Ammon's horn (tissue), 1 donor: ENCODE data around the gene SCMH1.
"Not testable (repeated sequence)": the region's sequence is repeated elsewhere in the genome, so short reads cannot be mapped to it uniquely, and the experiment has no call there.

ENCODE experiments used
- DNase-seq: peaks from one replicate; pipeline ENCODE4 v3.0.0-alpha.2; 2016; ENCODE audit warnings: low spot score

SCMH1 gene

DNA sequence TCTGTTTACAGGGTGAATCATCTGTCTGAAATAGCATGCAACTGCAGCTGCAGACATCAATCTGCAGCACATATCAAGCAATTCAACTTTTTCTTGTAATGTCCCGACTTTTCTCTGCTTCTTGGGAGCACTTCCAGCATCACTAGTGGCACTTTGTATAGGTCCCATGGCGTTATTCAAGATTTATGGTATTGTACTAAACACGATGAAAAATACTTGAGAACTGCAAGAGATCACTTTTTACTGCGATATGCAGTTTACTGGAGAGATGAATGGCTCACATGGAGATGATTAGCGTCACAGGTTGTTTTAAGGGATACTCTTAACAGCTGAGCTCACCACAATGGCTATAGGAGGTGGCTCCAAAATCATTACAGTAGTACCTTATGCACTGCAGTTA, 7.2 kb upstream of the SCMH1 start:
- no peak for DNase-seq

- no peak for DNase-seq
Measured at GRCh38 chr1:41246568-41246967, 4.5 kb upstream of the SCMH1 start.

- no peak for DNase-seq
Measured at GRCh38 chr1:41245659-41246058, 3.6 kb upstream of the SCMH1 start.

DNA sequence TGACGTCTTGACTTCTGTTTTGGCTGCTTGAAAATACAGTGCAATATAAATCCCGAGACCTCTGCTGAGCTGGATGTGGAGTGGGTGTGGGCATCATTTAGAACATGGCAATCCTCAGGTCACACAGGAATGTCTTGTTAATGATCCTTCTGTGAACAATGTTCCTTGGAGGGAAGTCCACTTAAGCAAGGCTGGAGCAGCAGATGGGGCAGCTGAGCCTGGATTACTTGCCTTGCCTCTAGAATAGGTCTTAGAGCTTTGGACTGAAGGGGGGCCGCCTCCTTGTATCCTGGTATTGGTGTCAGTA, 926 bp upstream of the SCMH1 start:
- DNase-seq, result no peak

DNA sequence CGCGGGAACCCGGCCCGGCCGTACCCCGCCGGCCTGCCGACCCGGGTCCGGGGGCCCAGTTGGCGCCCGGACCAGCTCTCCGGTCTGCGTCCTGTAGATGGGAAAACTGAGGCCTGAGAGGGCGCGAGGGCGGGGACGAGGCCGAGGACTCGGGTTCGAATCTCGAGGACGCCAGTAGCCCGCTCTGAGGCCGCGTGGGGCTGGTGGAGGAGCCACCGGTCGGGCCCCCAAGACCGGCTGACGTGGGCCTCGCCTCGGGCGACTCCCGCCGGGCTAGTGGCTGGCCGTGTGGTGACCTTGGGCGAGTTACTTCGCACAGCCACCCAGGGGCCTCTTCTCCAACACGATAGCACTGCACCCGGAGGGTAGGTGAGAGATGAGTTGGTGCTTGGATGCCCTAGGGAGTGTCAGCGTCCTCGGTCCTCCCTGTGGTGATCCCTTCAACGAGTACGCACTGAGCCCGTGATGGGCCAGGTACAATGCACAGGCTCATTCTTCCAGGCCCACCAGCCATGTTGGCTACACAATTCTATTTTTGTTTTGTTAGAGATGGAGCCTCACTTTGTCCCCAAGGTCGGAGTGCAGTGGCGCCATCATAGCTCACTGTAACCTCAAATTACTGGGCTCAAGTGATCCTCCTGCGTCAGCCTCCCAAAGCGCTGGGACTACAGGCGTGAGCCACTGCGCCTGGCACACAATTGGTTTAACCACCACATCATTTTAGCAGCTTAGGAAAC, 404 bp upstream of the SCMH1 start:
- no peak for DNase-seq

DNA sequence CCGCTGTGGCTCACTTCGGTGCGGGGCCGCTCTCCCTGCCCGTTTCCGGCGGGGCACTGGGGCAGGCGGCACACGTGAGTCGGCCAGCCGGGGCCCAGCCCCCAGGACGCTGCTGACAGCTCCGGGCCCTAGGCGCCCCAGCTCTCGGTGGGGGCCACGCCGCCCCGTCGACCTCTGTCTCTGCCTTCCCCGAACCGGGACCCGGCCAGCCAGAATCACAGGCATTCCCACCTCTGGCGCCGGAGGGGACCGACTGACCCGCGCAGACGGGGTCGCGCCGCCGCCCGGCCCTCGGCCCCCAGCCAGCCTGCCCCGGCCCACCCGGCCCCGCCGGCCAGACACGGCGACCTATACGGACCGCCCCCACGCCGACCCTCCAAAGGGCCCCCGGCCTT, 755 bp downstream of the SCMH1 start:
- DNase-seq, result peak; percentile 49

GRCh38 chr1:41240781-41241353, 1.2 kb downstream of the SCMH1 start:
- peak; percentile 21 for DNase-seq

- DNase-seq, result peak; percentile 8
Measured at GRCh38 chr1:41239988-41240610, 2.0 kb downstream of the SCMH1 start.

DNA sequence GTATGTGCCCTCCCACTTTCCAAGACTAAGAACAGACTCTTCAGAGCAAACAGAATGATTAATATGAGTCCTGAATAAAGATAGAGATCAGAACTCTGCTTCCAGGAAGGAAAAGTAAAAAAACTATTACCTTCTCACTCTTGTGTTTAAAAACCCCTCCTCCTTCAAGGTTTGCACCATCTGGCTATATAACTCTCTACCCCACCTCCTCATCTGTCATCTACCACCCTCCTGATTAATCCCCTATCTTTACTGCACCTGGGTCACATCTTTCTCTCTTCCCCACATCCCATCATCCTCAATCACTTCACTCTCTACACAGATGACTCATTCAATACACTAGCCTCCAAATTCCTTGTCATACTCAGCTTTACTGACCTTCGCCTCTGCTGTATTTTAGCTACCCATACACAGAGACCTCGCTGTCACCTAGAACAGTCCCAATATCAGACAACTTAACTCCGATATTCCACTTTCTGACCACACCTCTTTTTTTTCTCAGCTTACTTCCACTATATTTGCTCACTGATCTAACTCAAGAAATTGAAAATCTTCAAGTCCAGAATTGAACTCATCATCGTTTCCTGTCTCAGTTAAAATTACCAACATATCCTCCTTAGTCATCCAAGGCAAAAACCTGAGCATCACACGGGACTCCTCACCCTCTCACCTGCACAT, 3.7 kb downstream of the SCMH1 start:
- no peak for DNase-seq

- no peak for DNase-seq
Measured at GRCh38 chr1:41236781-41237180, 5.3 kb downstream of the SCMH1 start.

- DNase-seq, result no peak
Measured at GRCh38 chr1:41235893-41236292, 6.2 kb downstream of the SCMH1 start.

DNA sequence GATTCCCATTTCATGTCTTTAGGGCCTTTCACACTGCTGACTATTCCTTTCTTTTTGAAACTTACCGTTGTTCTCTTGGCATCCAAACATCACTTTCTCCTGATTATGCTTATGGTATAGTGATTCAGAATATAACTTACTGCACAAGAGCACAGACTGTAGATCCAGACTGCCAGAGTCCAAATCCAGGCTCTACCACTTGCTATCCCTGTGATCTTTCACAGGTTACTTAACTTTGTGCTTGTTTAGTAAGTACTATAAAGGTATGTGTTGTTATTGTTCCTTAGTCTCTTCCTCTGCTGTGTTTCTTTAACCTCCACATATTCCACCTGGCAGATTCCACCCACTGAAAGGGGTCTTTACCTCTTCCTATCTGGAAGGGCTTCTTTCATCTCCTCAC, 8.4 kb downstream of the SCMH1 start:
- no peak for DNase-seq

DNA sequence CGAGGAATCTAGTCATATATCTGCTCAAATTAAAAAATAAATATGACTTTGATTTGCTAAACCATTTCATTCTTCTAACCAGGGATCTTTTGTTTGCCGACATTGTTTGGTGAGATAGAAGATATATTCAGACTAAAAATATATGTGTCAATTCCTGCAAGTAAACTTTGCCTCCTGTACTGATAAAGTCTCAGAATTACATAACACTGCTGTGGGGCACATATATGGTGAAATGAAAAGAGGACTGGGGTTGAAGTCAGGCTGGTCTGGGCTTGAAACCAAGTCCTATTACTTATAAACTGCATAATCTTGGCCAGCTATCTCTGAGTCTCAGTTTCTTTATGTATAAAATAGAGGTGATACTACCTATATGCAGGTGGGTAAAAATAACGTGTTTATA, 9.8 kb downstream of the SCMH1 start:
- no peak for DNase-seq

DNA sequence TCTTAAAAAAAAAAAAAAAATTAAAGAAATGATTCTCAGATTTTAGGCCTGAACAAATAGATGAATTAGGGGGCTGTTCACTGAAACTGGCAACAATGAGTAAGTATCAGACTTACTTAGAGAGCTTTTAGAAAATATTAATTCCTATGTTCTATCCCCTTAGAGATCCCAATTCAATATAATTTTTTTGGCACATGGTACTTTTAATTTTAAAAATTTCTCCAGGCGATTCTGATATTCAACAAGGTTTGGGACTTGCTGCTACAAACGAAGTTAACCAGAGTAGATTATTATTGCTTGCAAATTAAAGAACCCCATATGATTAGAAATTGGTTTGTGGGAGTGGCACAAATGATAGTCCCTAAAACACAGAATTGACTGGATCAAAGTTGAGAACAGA, 11.4 kb downstream of the SCMH1 start:
- no peak for DNase-seq

GRCh38 chr1:41229219-41229618, 12.9 kb downstream of the SCMH1 start:
- not testable (repeated sequence) for DNase-seq

DNA sequence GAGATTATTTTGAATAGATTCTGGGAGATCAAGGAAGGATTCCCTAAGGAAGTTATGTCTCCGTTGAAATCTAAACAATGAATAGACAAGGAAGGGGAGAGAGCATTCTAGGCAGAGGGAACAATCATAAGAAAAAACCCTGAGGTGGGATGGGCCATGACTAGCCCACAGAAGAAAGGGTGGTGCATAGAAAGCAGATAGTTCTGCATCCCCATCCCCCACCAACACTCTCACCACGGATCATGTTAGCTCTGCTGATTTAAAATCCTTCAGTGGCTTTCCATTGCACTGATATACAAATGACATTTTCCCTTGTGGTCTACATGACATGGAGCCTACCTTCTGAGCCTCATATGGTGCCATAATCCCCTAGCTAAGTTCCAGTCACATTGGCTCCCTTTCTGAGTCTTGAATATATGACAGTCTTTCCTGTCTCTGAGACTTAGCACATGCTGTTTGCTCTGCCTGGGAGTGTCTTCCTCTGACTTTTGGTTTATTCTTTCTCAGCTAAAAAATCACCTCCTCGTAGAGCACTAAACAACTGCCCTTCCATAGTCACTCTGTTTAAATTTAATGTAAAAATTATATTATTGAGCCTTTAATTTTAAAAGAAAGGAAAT, 15.2 kb downstream of the SCMH1 start:
- DNase-seq, result no peak

- no peak for DNase-seq
Measured at GRCh38 chr1:41225495-41225894, 16.6 kb downstream of the SCMH1 start.

- DNase-seq, result no peak
Measured at GRCh38 chr1:41222496-41222895, 19.6 kb downstream of the SCMH1 start.

DNA sequence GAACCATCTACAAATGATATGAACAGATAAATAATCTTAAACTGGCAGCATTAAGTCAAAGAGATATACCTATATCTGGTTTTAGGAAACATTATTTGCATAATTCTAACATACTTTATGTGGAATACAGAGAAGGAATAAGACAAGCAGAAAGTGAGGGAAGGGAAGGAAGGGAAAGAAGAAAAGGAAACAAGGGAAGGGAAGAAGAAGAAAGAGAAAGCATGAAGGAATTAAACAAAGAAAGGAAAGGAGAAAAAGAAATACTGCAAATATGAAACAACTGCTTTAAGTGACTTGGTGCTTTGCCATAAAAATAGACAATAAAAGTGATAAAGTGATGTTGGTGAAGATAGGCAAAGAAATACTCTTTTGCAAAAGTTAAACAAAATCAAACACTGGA, 20.1 kb downstream of the SCMH1 start:
- no peak for DNase-seq

GRCh38 chr1:41218152-41218551, 24.0 kb downstream of the SCMH1 start:
- DNase-seq, result no peak

DNA sequence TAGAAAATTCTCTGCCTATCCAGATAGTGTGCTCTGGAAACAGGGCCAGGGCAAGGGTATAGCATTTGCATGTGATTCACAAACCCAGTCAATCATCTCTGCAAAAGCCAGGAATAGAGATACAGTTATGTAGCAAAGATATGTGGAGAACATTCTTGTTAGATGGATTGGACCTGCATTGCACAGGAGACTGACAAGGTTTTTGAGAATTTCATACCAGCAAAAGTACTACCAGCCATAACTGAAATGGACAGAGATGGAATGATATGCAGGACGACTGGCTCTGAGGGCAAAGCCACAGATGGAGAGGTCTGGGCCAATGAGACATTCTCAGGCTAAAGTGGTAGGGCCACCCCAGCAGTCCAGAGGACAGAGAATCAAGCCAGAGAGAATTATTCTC, 24.7 kb downstream of the SCMH1 start:
- DNase-seq, result no peak

- no peak for DNase-seq
Measured at GRCh38 chr1:41215623-41216022, 26.5 kb downstream of the SCMH1 start.

DNA sequence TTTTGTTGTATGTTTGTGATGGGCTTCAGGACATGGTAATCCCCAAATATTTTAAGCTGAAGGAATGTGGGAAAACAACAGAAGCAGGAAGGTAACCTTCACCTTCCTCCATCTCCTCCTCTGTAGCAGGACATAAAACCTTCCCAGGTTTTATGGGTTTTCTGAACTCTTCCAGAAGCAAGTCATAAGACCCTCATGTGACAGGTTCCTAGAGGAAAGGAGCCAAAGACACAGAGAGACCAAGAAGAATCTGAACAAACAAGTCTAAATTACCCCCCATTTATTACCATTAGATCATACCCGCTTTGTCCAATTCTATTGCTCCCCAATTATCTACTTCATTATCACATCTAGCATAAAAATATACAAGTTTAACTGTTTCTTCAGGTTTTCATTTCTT, 28.8 kb downstream of the SCMH1 start:
- no peak for DNase-seq
